Measurements from ENCODE around the gene VAV3. TPM values are rescaled to one million over a fixed set of nuclear protein-coding genes. Genes with fewer than 3 reads are reported as not detected.

The VAV3 gene
- total and polyA plus RNA-seq, 10 of the 15 experiments (the other 5 are each of a cell fraction or from before 2014, with no cell fraction given) = 0.84 to 5.5 (median 3.4) TPM

GRCh38 chr1:107547363-107548155, 417.4 kb downstream of the VAV3 start (continued):
- no peak for TF ChIP-seq ZBTB4 (CRISPR knock-in tag; IDR thresholded peaks at IDR 0.05)

- Histone ChIP-seq H3K9ac (ENCODE audit: control insufficient read depth, insufficient read depth, low read length) (no peak overlapping the region), H3K4me2 (ENCODE audit: control insufficient read depth, insufficient read depth) (no peak overlapping the region), H3K4me1 (ENCODE audit: control insufficient read depth, insufficient read depth, low read length) (no peaks in the 10 kb centered on the region), H3K4me3 (no peak overlapping the region), H3K27ac (ENCODE audit: control insufficient read depth, insufficient read depth) (no peak overlapping the region), H2AFZ (ENCODE audit: control insufficient read depth, low read depth, low read length) (no peak overlapping the region), H3K79me2 (ENCODE audit: control insufficient read depth, insufficient read depth, low read length) (no peaks in the 10 kb centered on the region), H3K27me3 (replicated peaks in 1 of 2; ENCODE audit: control insufficient read depth in 2 of 2, insufficient read depth in 2 of 2, low read length in 1 of 2) (no peaks in the 10 kb centered on the region; a peak in 1 of 4 replicates), H4K20me1 (ENCODE audit: control insufficient read depth, insufficient read depth) (no peaks in the 10 kb centered on the region), H3K36me3 (ENCODE audit: control insufficient read depth in 2 of 2, insufficient read depth in 2 of 2, low read length in 1 of 2) (no peaks in the 10 kb centered on the region), H3K9me3 (replicated peaks; ENCODE audit: control insufficient read depth, insufficient read depth, low read length) (no peaks in the 10 kb centered on the region)
- FAIRE-seq (no peak), DNase-seq (ENCODE audit: low read depth, low spot score) (no peak), ATAC-seq (no peak)
- TF ChIP-seq STAT3 (IDR thresholded peaks at IDR 0.05; ENCODE audit: low read depth, low read length) (no peak), MEF2B (IDR thresholded peaks at IDR 0.05; ENCODE audit: partially characterized antibody, poor library complexity, severe bottlenecking) (no peak), NBN (IDR thresholded peaks at IDR 0.05) (no peak), ESRRA (IDR thresholded peaks at IDR 0.05; ENCODE audit: low read length) (no peak), BHLHE40 (IDR thresholded peaks at IDR 0.05; ENCODE audit: borderline replicate concordance in 1 of 2, low read depth in 2 of 2, low read length in 1 of 2) (no peak), USF2 (IDR thresholded peaks at IDR 0.05; ENCODE audit: borderline replicate concordance, low read depth, low read length) (no peak), EP300 (IDR thresholded peaks at IDR 0.05; ENCODE audit: borderline replicate concordance in 1 of 2, control insufficient read depth in 1 of 2, low read depth in 2 of 2, low read length in 2 of 2) (no peak), ATF2 (IDR thresholded peaks at IDR 0.05; ENCODE audit: low read length) (no peak)
- ChIA-PET RAD21 (ENCODE audit: unreplicated experiment) (no interaction called here), POLR2A (no interaction called here), CTCF (no interaction called here), SMC1A (ENCODE audit: uncharacterized antibody, unreplicated experiment) (interaction anchor here (0.7 to 0.8 kb wide), 2 partner anchors 12 to 577 kb away, joined by 3 read pairs; no protein-coding TSS in a partner anchor)
- WGBS (ENCODE audit: insufficient coverage, insufficient replicate concordance, low lambda C conversion rate, missing lambda C conversion rate) = 71% methylated on average over 4 of the region's 4 CpGs
- in situ Hi-C loops (cut with MboI) = loop anchor here (25.0 kb wide), 1 partner anchor 259 kb away; no protein-coding TSS in a partner anchor
- intact Hi-C loops (cut with micrococcal nuclease; ENCODE audit: unreplicated experiment) = loop anchor here (10.0 kb wide), 1 partner anchor 578 kb away; no protein-coding TSS in a partner anchor
- BruUV-seq (replicated peaks) = no TSS peak
Measured at GRCh38 chr1:107546576-107546975, 418.4 kb downstream of the VAV3 start.

Data from GM12878 (cell line).